ENCODE data around the gene FAM120B.

FAM120B gene

DNA sequence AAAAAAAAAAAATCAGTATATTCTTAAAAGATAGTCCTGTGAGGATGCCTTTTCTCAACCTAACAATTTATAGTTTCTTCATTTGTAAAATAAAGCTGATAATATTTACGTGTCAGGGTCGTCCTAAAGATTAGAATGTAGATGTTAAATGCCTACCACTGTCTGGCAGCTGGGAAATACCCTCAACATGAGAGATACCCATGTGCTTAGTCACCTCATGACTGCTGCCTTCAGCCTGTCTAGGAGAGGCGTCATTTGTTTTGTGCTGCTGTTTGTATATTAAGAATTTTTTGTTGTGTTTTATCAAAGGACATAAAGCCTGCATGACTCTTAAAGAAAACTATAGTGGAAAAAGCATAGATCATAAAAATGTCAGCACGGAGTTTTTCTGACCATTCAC lies 9.5 kb downstream of the FAM120B start:
- Histone ChIP-seq H3K9me2 (replicated peaks; ENCODE audit: control insufficient read depth, low read length) (no peaks in the 10 kb centered on the region), H3K4me1 (ENCODE audit: control insufficient read depth, low read length) (no peaks in the 10 kb centered on the region), H3K27ac (ENCODE audit: low read depth, low read length) (no peak overlapping the region), H3K4me2 (ENCODE audit: low read length) (no peak overlapping the region), H3K9me3 (ENCODE audit: control insufficient read depth, insufficient read depth, low read length) (no peaks in the 10 kb centered on the region), H3K36me3 (ENCODE audit: control insufficient read depth, low read length) (peaks cover 48% of the 10 kb centered on the region), H3K79me2 (ENCODE audit: control insufficient read depth, low read length) (peaks cover 65% of the 10 kb centered on the region), H3K4me3 (ENCODE audit: low read length) (no peak overlapping the region), H3K27me3 (ENCODE audit: control insufficient read depth, low read length) (no peaks in the 10 kb centered on the region), H3F3A (ENCODE audit: control insufficient read depth, insufficient read depth) (no peaks in the 10 kb centered on the region), H4K20me1 (ENCODE audit: control insufficient read depth, insufficient read depth, low read depth, low read length) (peaks cover 13% of the 10 kb centered on the region)
- TF ChIP-seq EZH2phosphoT487 (IDR thresholded peaks at IDR 0.05; ENCODE audit: borderline replicate concordance, low read length) (no peak), CTCF (IDR thresholded peaks at IDR 0.05; ENCODE audit: low read depth, low read length, poor library complexity, severe bottlenecking) (no peak)

DNA sequence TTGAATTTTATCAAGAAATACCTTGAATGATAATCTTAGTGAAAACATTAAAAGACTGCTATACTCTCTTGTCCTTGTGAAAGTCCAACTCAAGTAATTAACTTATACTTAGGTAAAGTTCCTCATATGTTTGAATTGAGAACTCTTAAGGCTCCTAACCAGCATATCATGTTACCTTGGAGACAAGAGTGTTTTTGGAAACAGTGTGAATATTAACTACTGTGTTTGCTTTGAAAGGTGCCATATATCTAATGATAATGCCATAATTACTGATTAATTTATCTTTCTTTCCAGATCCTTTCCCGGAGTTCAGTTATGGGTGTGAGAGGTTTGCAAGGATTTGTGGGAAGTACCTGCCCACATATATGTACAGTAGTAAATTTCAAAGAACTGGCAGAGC lies 10.5 kb downstream of the FAM120B start:
- H4K20me1 ChIP-seq (ENCODE audit: control insufficient read depth, insufficient read depth, low read depth, low read length), result peaks cover 5% of the 10 kb centered on the region; the same call in 1 of the 2 replicates
- no peaks in the 10 kb centered on the region for H3K4me1 ChIP-seq (ENCODE audit: control insufficient read depth, low read length)
- H3K4me3 ChIP-seq (ENCODE audit: low read length), result no peak overlapping the region
- no peaks in the 10 kb centered on the region for H3K9me2 ChIP-seq (replicated peaks; ENCODE audit: control insufficient read depth, low read length)
- TF ChIP-seq EZH2phosphoT487 (IDR thresholded peaks at IDR 0.05; ENCODE audit: borderline replicate concordance, low read length) (no peak), CTCF (IDR thresholded peaks at IDR 0.05; ENCODE audit: low read depth, low read length, poor library complexity, severe bottlenecking) (no peak)
- H3K9me3 ChIP-seq (ENCODE audit: control insufficient read depth, insufficient read depth, low read length), result no peaks in the 10 kb centered on the region
- H3K27me3 ChIP-seq (ENCODE audit: control insufficient read depth, low read length), result no peaks in the 10 kb centered on the region
- peaks cover 45% of the 10 kb centered on the region for H3K36me3 ChIP-seq (ENCODE audit: control insufficient read depth, low read length)
- peaks cover 55% of the 10 kb centered on the region for H3K79me2 ChIP-seq (ENCODE audit: control insufficient read depth, low read length)
- H3K4me2 ChIP-seq (ENCODE audit: low read length), result no peak overlapping the region
- no peaks in the 10 kb centered on the region for H3F3A ChIP-seq (ENCODE audit: control insufficient read depth, insufficient read depth)
- H3K27ac ChIP-seq (ENCODE audit: low read depth, low read length), result no peak overlapping the region

- TF ChIP-seq CTCF (IDR thresholded peaks at IDR 0.05; ENCODE audit: low read depth, low read length, poor library complexity, severe bottlenecking), result no peak
- TF ChIP-seq EZH2phosphoT487 (IDR thresholded peaks at IDR 0.05; ENCODE audit: borderline replicate concordance, low read length), result no peak
- no peak overlapping the region for H3K4me2 ChIP-seq (ENCODE audit: low read length)
- H3K4me3 ChIP-seq (ENCODE audit: low read length), result no peak overlapping the region
- H3K9me3 ChIP-seq (ENCODE audit: control insufficient read depth, insufficient read depth, low read length), result no peaks in the 10 kb centered on the region
- no peaks in the 10 kb centered on the region for H3K4me1 ChIP-seq (ENCODE audit: control insufficient read depth, low read length)
- H3K36me3 ChIP-seq (ENCODE audit: control insufficient read depth, low read length), result peaks cover 48% of the 10 kb centered on the region
- no peaks in the 10 kb centered on the region for H3K9me2 ChIP-seq (replicated peaks; ENCODE audit: control insufficient read depth, low read length)
- no peak overlapping the region for H3K27ac ChIP-seq (ENCODE audit: low read depth, low read length)
- H3K27me3 ChIP-seq (ENCODE audit: control insufficient read depth, low read length), result no peaks in the 10 kb centered on the region
- peaks cover 50% of the 10 kb centered on the region for H3K79me2 ChIP-seq (ENCODE audit: control insufficient read depth, low read length)
- H4K20me1 ChIP-seq (ENCODE audit: control insufficient read depth, insufficient read depth, low read depth, low read length), result peaks cover 5% of the 10 kb centered on the region; the same call in 1 of the 2 replicates
- no peaks in the 10 kb centered on the region for H3F3A ChIP-seq (ENCODE audit: control insufficient read depth, insufficient read depth)
These were observed 11.2 kb downstream of the FAM120B start for GRCh38 chr6:170317718-170318117.
